PC-9 (cell line): Measurements from ENCODE around the gene KCNJ6. TPM values are rescaled to one million over a fixed set of nuclear protein-coding genes. Genes with fewer than 3 reads are reported as not detected.

ENCODE experiments used
- BruUV-seq: library from RNA; stranded (reverse); fragments of 400-500 nt; replicated peaks from 2 replicates; lab custom pipeline; 2021; lab: Mats Ljungman, UMichigan
- CTCF ChIA-PET: fragments of 300-600 bp; sonication (Branson Sonifier 250); formaldehyde crosslinking; loops from one replicate; lab custom pipeline; 2022; ENCODE audit warnings: antibody characterized with exemption; lab: Charles Lee
- POLR2A ChIA-PET: fragments of 300-600 bp; sonication (Branson Sonifier 250); formaldehyde crosslinking; loops from one replicate; lab custom pipeline; 2022; ENCODE audit warnings: antibody characterized with exemption; ENCODE audit not compliant: unreplicated experiment; lab: Charles Lee
- DNase-seq, 2 experiments: peaks; one replicate each; pipeline versions ENCODE4 v3.0.0 to v3.0.0-alpha.2; 2015 to 2022; ENCODE audit warnings: mixed read lengths in 1 of 2
- H2AFZ ChIP-seq: fragments of 200-600 bp; sonication (generic); 2 replicates; pipeline ENCODE4 v1.8.1; 2017; ENCODE audit warnings: antibody characterized with exemption
- H3F3A ChIP-seq: fragments of 200-600 bp; sonication (generic); 2 replicates; pipeline ENCODE4 v1.8.1; 2017; ENCODE audit warnings: antibody characterized with exemption, mild to moderate bottlenecking, low read depth; ENCODE audit not compliant: insufficient read depth
- H3K27ac ChIP-seq: fragments of 200-600 bp; sonication (generic); 2 replicates; pipeline ENCODE4 v1.6.1; 2016; ENCODE audit warnings: mixed run types
- H3K27me3 ChIP-seq: fragments of 200-600 bp; sonication (generic); 2 replicates; pipeline ENCODE4 v1.6.1; 2016; ENCODE audit warnings: low read depth, mixed run types; ENCODE audit not compliant: insufficient read depth
- H3K36me3 ChIP-seq: fragments of 200-600 bp; sonication (generic); 2 replicates; pipeline ENCODE4 v1.6.1; 2016; ENCODE audit warnings: low read depth, mixed run types
- H3K4me1 ChIP-seq: fragments of 200-600 bp; sonication (generic); replicated peaks from 2 replicates; pipeline ENCODE4 v1.6.1; 2016; ENCODE audit warnings: mixed run types; ENCODE audit not compliant: insufficient read depth
- H3K4me2 ChIP-seq: fragments of 200-600 bp; sonication (generic); 2 replicates; pipeline ENCODE4 v1.6.1; 2017; ENCODE audit warnings: mixed run types
- H3K4me3 ChIP-seq: fragments of 200-600 bp; sonication (generic); 2 replicates; pipeline ENCODE4 v1.6.1; 2016; ENCODE audit warnings: mixed run types
- H3K79me2 ChIP-seq: fragments of 200-600 bp; sonication (generic); 2 replicates; pipeline ENCODE4 v1.6.1; 2017; ENCODE audit warnings: low read depth, mixed run types
- H3K9me2 ChIP-seq: fragments of 200-600 bp; sonication (generic); 2 replicates; pipeline ENCODE4 v1.8.1; 2017; ENCODE audit warnings: mild to moderate bottlenecking; ENCODE audit not compliant: insufficient read depth
- H3K9me3 ChIP-seq: fragments of 200-600 bp; sonication (generic); 2 replicates; pipeline ENCODE4 v1.8.1; 2016; ENCODE audit warnings: low read depth; ENCODE audit not compliant: insufficient read depth
- H4K20me1 ChIP-seq: fragments of 200-600 bp; sonication (generic); 2 replicates; pipeline ENCODE4 v1.8.1; 2017; ENCODE audit not compliant: insufficient read depth
- CTCF ChIP-seq: fragments of 200-600 bp; sonication (generic); conservative IDR thresholded peaks from 2 replicates; pipeline ENCODE4 v1.6.1; 2017; ENCODE audit warnings: mixed run types, antibody characterized with exemption, mild to moderate bottlenecking, moderate library complexity
- EZH2 ChIP-seq: fragments of 200-600 bp; sonication (generic); IDR thresholded peaks from 2 replicates; pipeline ENCODE4 v1.8.0; 2017; ENCODE audit warnings: antibody characterized with exemption, low read depth
- intact Hi-C: fragments of 100-400 bp; cut with micrococcal nuclease; formaldehyde crosslinking; loops from one replicate; pipeline ENCODE4 v1.10.0; 2022; ENCODE audit not compliant: unreplicated experiment
- total RNA-seq: library from RNA; stranded (reverse); gene quantifications from 2 replicates; pipeline ENCODE4 v1.2.3, GENCODE V29; 2021

Gene KCNJ6
- total RNA-seq, 1 experiment from 2014 or later, result not detected

- no peaks in the 10 kb centered on the region for H3F3A ChIP-seq
- no peak overlapping the region for H2AFZ ChIP-seq
- POLR2A ChIA-PET, result no interaction called here
- CTCF ChIA-PET, result no interaction called here
- intact Hi-C loops, result no loop called here
- DNase-seq, result no peak
- H3K27me3 ChIP-seq, result peaks cover 75% of the 10 kb centered on the region
- no peaks in the 10 kb centered on the region for H4K20me1 ChIP-seq
- no peaks in the 10 kb centered on the region for H3K9me2 ChIP-seq
- no peak overlapping the region for H3K4me3 ChIP-seq
- H3K4me1 ChIP-seq, result no peaks in the 10 kb centered on the region
- no peaks in the 10 kb centered on the region for H3K36me3 ChIP-seq
- no peak overlapping the region for H3K27ac ChIP-seq
- H3K79me2 ChIP-seq, result no peaks in the 10 kb centered on the region
- no TSS peak for BruUV-seq
- TF ChIP-seq EZH2, result no peak
- TF ChIP-seq CTCF, result no peak
- no peak overlapping the region for H3K4me2 ChIP-seq
- no peaks in the 10 kb centered on the region for H3K9me3 ChIP-seq
Measured at GRCh38 chr21:37734846-37735245, 181.4 kb downstream of the KCNJ6 start.

DNA sequence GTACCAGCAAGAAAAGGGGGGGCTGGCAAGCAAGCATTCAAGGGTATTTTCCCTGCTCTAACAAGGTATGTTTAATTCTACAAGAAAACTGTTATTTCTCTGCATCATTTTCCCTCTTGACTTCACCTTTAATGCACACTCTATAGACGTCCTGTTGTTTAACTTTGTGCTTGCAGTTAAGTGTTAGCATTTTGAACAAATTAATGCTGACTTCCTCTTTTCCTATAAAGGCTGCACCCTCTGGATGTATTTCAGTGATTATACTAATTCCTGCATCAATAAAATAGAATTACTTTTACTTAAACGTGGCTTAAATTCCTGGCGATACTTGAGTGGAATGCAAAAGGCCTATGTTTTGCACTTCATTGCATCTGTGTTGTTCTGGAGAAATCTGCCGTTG, 183.3 kb downstream of the KCNJ6 start:
- H3K4me1 ChIP-seq, result no peaks in the 10 kb centered on the region
- intact Hi-C loops, result no loop called here
- H3K4me3 ChIP-seq, result no peak overlapping the region
- no peaks in the 10 kb centered on the region for H3K79me2 ChIP-seq
- no peaks in the 10 kb centered on the region for H3F3A ChIP-seq
- no peaks in the 10 kb centered on the region for H4K20me1 ChIP-seq
- no peaks in the 10 kb centered on the region for H3K9me2 ChIP-seq
- H3K4me2 ChIP-seq, result no peak overlapping the region
- ChIA-PET CTCF (no interaction called here), POLR2A (no interaction called here)
- H2AFZ ChIP-seq, result no peak overlapping the region
- H3K36me3 ChIP-seq, result no peaks in the 10 kb centered on the region
- no peaks in the 10 kb centered on the region for H3K9me3 ChIP-seq
- no TSS peak for BruUV-seq
- DNase-seq, result no peak
- peaks cover 88% of the 10 kb centered on the region for H3K27me3 ChIP-seq
- TF ChIP-seq EZH2, result no peak
- TF ChIP-seq CTCF, result no peak
- H3K27ac ChIP-seq, result no peak overlapping the region

- DNase-seq, result no peak
- H4K20me1 ChIP-seq, result no peaks in the 10 kb centered on the region
- intact Hi-C loops, result no loop called here
- BruUV-seq, result no TSS peak
- H3K4me3 ChIP-seq, result no peak overlapping the region
- TF ChIP-seq CTCF, result no peak
- TF ChIP-seq EZH2, result no peak
- H3K27ac ChIP-seq, result no peak overlapping the region
- ChIA-PET CTCF (no interaction called here), POLR2A (no interaction called here)
- H2AFZ ChIP-seq, result no peak overlapping the region
- H3F3A ChIP-seq, result no peaks in the 10 kb centered on the region
- H3K4me2 ChIP-seq, result no peak overlapping the region
- no peaks in the 10 kb centered on the region for H3K9me2 ChIP-seq
- no peaks in the 10 kb centered on the region for H3K4me1 ChIP-seq
- H3K9me3 ChIP-seq, result no peaks in the 10 kb centered on the region
- H3K36me3 ChIP-seq, result no peaks in the 10 kb centered on the region
- H3K27me3 ChIP-seq, result peaks cover 66% of the 10 kb centered on the region
- H3K79me2 ChIP-seq, result no peaks in the 10 kb centered on the region
Measured at GRCh38 chr21:37724201-37724600, 192.1 kb downstream of the KCNJ6 start.
